Brain microvascular endothelial cell (primary cell): ENCODE results near the gene TMA7B.

Experiments used
- DNase-seq: peaks from one replicate; pipeline ENCODE4 v3.0.0-alpha.2; 2020
- H3K27ac ChIP-seq: fragments of 250-450 bp; sonication (Bioruptor Pico); 2 replicates; pipeline ENCODE4 v1.5.1; 2020; ENCODE audit warnings: mild to moderate bottlenecking, moderate library complexity
- H3K27me3 ChIP-seq: fragments of 250-450 bp; sonication (Bioruptor Pico); replicated peaks from 2 replicates; pipeline ENCODE4 v1.5.1; 2020; ENCODE audit warnings: mild to moderate bottlenecking
- H3K36me3 ChIP-seq: fragments of 250-450 bp; sonication (Bioruptor Pico); replicated peaks from 2 replicates; pipeline ENCODE4 v1.5.1; 2020; ENCODE audit warnings: mild to moderate bottlenecking
- H3K4me3 ChIP-seq: 2 replicates; pipeline ENCODE4 v1.5.1; 2011; ENCODE audit warnings: low read depth, mild to moderate bottlenecking, control low read depth, low read length, moderate library complexity
- CTCF ChIP-seq: IDR thresholded peaks from 2 replicates; pipeline ENCODE4 v1.5.1; 2011; ENCODE audit warnings: low read depth, mild to moderate bottlenecking, moderate library complexity, low read length, control low read depth, inconsistent platforms; ENCODE audit errors: missing control alignments
- in situ Hi-C: cut with HindIII; loops from 2 replicates; pipeline ENCODE4 v1.10.0; 2017; ENCODE audit warnings: low sequenced_read_pairs, low pct_ligation_motif_present

The TMA7B gene

GRCh38 chr22:39958009-39958711 lies 2.0 kb upstream of the TMA7B start:
- in situ Hi-C loops = no loop called here
- no peak for DNase-seq
- Histone ChIP-seq H3K36me3 (no peaks in the 10 kb centered on the region), H3K27me3 (no peaks in the 10 kb centered on the region), H3K27ac (no peak overlapping the region), H3K4me3 (no peak overlapping the region)
- TF ChIP-seq CTCF = no peak

GRCh38 chr22:39958949-39959639 lies 1.1 kb upstream of the TMA7B start:
- Histone ChIP-seq H3K27me3 (no peaks in the 10 kb centered on the region), H3K4me3 (no peak overlapping the region), H3K27ac (no peak overlapping the region), H3K36me3 (no peaks in the 10 kb centered on the region)
- in situ Hi-C loops = no loop called here
- no peak for DNase-seq
- TF ChIP-seq CTCF = no peak

- Histone ChIP-seq H3K27ac (peak overlapping the region; percentile 94), H3K4me3 (no peak overlapping the region), H3K36me3 (no peaks in the 10 kb centered on the region), H3K27me3 (no peaks in the 10 kb centered on the region)
- no peak for TF ChIP-seq CTCF
- in situ Hi-C loops = no loop called here
- peak; percentile 98 for DNase-seq
Measured at GRCh38 chr22:39960791-39961746, 872 bp downstream of the TMA7B start.

- no peaks in the 10 kb centered on the region for H3K36me3 ChIP-seq
Measured at GRCh38 chr22:39962071-39962470, 1.9 kb downstream of the TMA7B start.

GRCh38 chr22:39965748-39966147 lies 5.6 kb downstream of the TMA7B start:
- no peak for TF ChIP-seq CTCF
- Histone ChIP-seq H3K27ac (no peak overlapping the region), H3K4me3 (no peak overlapping the region), H3K36me3 (no peaks in the 10 kb centered on the region), H3K27me3 (no peaks in the 10 kb centered on the region)
- in situ Hi-C loops = no loop called here
- no peak for DNase-seq

More at GRCh38 chr22:39962071-39962470, 1.9 kb downstream of the TMA7B start:
- TF ChIP-seq CTCF = no peak
- H3K4me3 ChIP-seq = no peak overlapping the region
- peak overlapping the region; percentile 94 for H3K27ac ChIP-seq
- in situ Hi-C loops = no loop called here
- no peak for DNase-seq
- H3K27me3 ChIP-seq = no peaks in the 10 kb centered on the region
